Hypothalamus (tissue), 51 donors: ENCODE measurements around the gene ACOX2.

Experiments used
- DNase-seq, 51 donors: peaks; one replicate each; lab custom pipeline; 2025; lab: John Stamatoyannopoulos, UW

ACOX2 gene

DNA sequence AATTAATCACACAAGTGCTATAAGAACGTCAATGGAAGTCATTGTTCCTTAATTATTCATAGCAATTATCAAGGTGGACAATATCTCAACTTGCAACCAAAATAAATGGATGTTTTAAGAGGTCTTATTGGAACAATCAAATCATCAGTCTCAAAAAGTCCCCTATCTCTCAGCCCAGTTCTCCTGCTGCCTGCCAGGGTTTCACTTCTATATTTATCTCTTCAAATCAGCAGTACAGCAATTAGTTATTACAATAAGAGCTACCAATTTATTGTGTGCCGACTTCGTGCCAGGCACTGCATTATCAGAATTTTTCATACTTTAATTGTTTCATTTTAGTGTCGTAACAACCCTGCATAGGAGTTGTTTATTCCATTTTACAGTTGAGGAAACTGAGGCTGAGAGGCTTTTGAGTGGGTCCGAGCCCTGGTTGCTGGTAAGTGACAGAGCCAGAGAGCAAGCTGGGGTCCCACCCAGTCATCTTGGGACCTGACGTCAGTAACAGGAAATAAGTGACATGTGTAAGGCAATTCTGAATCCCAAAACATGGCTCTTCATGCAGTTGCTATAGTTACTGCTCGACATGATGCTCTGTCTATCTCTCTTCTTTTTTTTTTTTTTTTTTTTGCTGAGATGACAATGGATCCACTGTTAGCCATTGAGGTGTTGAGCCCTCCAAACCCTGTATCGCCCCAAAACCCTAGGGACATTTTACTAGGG lies 53.9 kb downstream of the ACOX2 start:
- no peak for DNase-seq

DNA sequence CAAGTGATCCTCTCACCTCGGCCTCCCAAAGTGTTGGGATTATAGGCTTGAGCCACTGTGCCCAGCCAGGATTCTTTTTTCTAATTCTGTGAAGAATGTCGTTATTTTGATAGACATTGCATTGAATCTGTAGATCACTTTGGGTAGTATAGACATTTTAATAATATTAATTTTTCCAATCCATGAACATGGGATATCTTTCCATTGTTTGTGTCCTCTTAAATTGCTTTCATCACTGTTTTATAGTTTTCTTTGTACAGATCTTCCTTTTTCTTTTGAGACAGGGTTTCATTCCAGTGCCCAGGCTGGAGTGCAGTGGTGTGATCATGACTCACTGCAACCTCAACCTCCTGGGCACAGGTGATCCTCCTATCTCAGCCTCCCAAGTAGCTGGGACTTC lies 56.7 kb downstream of the ACOX2 start:
- no peak for DNase-seq

DNA sequence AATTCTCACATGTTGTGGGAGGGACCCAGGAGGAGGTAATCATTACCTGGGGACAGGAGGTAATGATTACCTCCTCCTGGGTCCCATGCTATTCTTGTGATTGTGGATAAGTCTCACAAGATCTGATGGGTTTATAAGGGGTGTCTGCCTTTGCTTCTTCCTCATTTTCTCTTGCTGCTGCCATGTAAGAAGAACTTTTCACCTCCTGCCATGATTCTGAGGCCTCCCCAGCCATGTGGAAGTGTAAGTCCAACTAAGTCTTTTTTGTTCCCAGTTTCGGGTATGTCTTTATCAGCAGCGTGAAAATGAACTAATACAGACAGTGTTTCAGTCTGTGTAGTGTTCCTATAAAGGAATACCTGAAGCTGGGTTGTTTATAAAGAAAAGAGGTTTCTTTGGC lies 58.2 kb downstream of the ACOX2 start:
- no peak for DNase-seq

DNA sequence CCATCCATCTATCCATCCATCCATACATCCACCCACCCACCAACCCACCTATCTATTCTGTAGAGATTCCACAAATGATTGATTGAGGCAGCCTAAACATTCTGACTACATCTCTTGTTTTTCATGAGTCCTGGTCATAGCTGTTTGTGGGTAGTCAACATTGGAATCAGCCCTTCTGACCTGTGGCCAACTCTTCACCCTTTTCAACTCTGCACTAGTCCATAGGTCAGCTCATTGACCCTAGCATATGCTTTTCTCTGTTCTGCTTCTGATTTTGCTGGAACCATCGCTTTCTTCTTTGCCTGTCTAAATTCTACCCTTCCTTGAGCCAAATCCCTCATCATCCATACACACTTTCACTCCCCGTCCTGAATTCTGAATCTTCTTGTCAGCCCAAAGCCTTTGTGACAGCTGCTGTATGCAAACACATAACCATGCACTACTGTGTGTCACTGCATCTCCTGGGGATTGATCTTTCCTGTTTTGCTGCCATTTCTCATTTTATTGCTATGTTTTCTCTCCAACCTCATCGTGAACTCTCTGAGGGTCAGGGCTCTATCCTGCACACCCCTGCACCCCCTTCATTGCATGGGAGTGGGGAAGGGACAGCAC lies 61.9 kb downstream of the ACOX2 start:
- DNase-seq: no peak

DNA sequence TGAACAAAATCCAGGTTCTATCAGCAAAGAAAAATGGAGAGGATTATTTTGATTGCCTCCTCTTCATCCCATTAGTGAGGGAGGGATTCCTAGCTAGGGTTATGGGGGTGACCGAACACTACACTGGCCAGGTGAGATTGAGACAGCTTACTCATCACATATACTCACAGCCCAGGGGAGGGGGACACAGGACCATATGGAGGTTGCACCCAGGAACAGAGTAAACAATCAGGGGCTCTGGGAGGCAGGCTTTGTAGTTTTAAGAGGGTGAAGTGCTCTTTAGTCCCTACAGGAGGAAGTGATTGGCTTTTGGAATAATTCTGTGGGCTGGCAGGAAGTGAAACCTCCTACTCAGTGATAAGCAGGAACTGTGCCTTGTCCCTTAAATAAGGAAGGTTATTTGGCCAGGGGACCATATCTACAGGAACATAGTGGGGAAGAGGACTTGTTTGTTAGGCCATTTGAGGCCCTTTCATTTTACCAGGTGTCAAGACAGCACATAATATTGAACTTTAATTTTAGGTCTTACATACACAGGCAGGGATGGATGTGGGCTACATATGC lies 62.6 kb downstream of the ACOX2 start:
- no peak for DNase-seq

DNA sequence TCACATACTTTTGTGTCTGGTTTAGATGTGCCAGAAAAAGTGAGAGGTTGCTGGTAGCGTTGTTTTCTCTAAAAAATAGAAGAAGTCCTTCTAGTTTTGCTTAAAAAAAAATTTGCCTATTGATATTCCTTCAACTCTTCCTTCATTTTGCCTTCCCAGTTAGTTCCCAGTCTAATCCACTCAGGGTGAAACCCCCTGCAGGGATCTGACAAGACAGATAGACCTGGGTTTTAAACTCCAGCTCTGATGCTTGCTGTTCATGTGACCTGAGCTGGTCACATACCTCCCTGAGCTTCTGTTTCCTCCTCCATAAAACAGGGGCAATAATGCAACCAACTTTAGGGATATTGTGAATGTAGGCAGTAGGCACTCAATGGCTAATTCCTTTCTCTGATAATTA lies 63.7 kb downstream of the ACOX2 start:
- no peak for DNase-seq

DNA sequence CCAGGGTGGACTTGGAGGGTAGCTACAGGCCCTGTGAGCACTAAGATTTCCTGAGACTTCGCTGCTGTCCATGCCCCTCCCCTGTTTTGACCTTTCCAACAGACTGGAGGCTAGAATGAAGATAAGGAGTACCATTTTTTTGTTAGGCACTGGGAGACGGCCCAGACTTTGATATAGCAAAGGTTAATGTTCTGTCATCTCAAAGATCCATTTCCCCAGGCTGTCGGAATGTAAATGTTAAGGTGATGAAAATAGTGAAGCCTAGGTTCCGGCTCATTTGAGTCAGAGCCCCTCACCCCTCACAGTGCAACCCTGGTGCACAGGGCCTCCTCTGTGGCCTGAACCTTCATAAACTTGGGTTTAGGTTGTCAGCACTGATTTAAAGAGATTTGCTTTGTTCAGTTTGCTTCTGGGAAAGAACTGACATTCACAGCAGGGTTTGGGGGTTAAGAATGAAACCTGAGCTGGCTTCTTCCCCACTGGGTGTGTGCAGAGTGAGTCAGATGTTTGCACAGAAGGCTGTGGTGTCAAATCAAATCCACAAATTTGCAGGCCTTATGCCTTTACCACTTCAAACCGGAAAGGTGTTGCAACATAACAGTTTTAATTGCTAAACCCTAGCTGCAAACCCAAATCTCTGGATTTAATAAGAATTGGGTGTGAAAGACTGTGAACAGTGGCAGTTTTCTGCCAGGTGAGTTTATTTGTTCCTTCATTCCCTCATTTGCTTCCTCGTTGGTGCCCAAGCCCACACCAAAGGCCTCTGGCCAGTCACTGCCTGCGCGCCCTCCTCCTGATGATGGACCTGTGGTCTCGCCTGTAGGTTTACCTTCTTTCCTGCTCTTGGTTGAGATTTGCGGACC lies 65.7 kb downstream of the ACOX2 start:
- DNase-seq: peak in 1 of 51 donors; percentile 11

DNA sequence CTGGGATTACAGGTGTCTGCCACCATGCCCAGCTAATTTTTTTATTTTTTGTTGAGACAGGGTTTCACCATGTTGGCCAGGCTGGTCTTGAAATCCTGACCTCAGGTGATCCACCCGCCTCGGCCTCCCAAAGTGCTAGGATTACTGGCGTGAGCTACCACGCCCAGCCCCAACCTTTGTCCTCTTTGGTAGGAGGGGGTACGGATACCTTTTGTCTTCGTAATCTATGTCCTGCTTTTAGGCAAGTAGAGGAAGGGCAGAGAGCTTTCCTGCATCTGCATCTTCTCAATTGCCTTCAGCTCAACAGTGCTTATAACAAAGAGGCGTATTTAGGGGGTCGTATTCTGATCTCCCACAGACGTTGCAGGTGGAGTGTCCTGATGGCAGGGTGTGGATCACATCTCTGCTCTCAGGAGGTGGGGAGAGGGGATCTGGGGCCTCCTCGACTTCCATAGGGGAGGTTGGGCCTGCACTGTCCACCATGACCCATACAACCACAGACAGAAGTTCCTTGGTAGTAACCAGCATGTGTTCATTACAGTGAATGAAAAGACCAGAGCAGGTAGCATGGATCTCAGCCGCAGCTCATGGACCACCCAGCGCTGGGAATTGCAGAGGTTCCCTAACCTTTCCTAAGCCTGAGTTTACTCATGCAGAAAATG lies 66.5 kb downstream of the ACOX2 start:
- no peak for DNase-seq

DNA sequence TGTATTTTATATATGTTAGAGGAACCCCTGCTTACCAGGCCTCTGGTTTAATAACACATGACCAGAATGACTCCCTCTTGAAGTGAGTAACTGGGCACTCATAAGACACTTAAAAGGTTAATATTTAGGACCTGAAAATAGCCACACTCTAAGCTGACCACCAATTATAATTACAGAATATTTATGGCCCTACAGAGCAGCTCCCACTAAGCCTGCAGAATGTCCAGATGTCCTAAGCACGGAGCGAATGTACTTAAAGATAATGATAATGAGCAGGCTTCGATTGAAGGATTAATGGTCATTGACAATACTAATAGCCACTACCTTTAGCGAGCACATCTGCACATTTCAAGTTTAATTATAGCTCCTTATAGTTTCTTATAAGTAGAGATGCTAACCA lies 67.9 kb downstream of the ACOX2 start:
- no peak for DNase-seq

DNA sequence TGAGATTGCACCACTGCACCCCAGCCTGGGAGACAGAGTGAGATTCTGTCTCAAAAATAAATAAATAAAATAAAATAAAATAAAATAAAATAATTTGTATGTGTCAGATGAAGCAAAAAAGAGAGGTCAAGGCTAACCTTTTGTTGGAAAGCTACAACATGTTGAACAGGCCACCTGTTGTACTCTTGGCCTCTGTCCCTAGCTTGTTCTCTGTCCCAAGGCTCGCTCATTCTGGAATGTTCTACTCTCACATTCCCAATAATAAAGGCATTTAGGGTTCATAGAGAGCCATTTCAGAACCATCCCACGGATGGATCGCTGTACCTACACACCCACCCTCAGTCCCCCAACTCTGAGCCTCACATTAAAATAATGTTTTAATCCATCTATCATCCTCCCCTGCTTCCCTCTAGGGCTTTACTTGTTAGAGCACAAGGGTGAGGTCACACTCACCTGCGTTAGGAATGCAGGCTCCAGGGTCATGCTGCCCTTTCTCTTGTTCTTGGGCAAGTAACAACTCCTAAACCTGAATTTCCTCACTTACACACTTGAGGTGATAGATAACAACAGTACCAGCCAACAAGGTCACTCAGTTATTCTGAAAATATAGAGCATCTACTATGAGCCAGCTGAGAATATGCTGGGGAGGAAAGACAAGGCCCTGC lies 70.0 kb downstream of the ACOX2 start:
- no peak for DNase-seq

DNA sequence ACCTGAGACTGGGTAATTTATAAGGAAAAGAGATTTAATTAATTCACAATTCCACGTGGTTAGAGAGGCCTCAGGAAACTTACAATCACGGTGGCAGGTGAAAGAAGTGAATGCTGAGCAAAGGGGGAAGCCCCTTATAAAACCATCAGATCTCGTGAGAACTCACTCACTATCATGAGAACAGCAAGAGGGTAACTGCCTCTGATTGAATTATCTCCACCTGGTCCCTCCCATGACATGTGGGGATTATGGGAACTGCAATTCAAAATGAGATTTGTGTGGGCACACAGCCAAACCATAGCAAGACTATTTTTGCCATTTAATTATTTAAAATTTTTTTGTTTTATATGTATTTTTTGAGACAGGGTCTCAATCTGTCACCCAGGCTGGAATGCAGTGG lies 72.1 kb downstream of the ACOX2 start:
- no peak for DNase-seq

DNA sequence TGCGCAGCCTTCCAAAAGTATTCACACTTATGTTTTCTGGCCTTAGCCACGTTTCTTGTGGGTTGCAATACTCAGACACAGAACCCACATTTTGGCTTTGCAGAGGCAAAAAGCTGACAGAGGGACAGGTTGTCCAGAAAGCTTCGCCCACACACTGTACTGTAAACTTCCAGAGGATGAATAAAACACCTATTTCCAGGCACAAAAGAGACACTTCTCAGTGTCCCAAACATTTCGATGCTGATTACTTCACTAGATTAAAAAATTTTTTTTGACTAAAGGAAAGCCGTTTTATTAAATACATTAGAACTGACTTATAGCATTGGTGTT lies 73.1 kb downstream of the ACOX2 start:
- no peak for DNase-seq

DNA sequence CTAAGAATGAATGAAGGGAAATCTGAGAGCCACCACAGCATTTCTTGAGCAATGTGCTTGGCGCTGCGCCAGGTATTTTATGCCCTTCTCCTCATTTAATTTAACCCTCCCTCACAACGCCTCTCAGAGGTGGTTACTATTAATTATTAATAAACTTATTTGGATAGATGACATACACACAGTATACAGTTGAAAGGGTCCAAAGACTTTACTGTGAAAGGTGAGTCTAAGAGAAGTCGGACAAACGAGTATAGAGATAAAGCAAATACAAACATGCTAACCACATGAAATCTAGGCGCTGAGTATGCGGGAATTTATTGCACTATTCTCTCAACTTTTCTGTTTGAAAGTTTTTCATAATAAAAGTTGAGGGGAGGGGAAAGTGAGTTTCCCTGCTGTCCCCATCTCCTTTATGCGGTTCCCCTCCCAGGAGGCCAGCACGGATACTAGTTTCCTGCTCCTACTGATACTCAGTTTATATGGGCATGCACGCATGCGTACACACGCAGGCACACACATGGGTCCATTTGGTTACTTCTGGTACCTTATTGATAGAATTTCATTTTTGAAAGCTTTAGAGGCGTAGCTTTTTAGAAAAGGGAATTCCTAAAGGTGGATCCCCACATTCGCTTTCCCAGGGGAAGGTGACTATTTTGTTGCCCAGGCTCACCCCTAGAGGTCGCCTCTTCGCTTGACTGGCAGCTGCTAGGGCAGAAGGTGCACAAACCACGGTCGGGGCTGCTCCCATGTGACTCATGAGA lies 73.6 kb downstream of the ACOX2 start:
- peak in 39 of 51 donors; percentile 5 to 72 (median 35) for DNase-seq

DNA sequence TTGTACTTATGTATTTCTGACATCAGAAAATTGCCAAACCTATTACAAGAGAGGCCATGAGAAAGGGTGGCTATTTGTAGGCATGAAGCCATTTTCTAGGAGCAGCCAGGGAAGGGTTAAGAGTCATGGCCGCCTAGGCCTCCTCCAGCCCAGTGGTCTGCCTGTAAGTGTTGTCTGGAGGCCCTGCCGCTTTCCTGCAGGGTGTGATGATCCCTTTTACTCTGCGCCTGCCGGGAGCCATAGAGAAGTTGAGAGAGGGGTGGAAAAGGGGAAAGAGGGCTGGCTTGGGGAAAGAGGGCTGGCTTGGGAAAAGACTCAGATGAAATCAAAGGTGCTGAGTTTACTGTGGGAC lies 74.2 kb downstream of the ACOX2 start:
- DNase-seq: no peak

DNA sequence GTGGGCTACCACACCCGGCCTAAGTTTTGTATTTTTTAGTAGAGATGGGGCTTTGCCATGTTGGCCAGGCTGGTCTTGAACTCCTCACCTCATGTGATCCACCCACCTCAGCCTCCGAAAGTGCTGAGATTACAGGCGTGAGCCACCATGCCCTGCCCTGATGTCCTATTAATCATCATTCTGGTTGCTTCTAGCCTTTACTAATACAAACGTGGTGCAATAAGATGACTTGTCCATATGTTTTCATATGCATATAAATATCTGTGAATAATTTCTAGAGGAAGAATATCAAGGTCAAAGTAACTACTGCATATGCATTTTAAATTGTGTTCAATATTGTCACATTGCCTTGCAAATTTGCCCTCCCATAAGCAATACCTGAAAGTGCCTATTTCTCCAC lies 77.8 kb downstream of the ACOX2 start:
- DNase-seq: no peak
